GM18499 (cell line): ENCODE measurements around the gene EXOSC2.

Source experiments
- ATAC-seq: cut with Tn5 transposase; IDR thresholded peaks from one replicate; pipeline ENCODE4 v1.9.1; 2021; ENCODE audit warnings: moderate number of reproducible peaks; ENCODE audit not compliant: insufficient read depth, unreplicated experiment

EXOSC2 gene

DNA sequence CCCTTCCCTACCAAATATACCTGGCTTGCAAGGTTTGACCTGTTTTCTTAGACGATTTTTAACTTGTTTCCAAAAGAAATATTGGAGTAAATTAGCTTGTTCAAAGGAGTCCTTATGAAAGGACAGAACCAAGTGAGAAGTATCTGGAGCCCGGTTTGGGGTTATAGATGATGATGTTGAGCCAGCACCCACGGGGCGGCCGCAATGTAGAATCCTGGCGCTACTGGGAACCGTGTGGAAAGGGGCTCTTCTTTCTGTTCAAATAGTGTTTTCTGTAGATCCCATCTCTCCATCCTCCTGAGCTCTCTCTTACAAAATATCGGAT, 517 bp upstream of the EXOSC2 start:
- no peak for ATAC-seq

DNA sequence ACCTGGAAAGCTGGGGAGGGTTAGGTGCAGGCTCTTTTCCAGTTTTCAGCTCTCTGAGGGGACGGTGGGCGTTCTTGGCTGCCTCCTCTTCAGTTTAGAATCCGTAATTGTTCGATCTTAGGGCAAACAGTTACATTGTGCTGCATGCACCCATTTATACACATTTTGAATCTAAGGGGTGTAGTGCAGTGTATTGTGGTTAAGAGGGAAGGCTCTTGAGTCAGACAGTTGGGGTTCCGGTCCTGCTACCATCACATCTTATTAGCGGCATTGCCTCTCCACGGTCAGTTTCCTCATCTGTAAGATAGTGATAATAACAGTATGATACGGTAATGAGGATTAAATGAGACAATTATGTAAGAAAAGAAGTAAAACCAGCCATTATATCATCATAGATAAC, 625 bp downstream of the EXOSC2 start:
- ATAC-seq: no peak

DNA sequence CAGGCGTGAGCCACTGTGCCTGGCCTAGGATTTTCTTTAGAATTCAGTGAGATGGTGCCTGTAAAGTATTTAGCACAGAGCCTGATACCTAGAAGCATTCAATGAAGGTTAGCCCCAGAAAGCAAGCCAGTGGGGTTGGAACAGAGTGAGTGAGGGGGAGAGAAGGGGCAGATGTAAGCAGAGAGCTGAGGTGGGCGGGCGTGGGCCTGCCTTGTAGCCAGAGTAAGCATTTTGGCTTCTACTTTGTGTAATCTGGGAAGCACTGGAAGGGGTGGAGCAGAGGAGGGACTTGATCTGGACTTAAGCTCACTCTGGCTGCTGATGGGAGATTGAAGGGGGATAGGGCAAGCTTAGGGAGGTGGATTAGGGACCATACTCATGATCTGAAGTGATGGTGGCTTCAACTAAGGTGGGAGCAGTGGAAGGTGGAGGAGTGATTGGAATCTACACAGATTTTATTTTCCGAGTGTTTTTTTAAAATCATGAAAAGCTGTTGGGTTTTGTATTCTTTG, 2.6 kb downstream of the EXOSC2 start:
- no peak for ATAC-seq

DNA sequence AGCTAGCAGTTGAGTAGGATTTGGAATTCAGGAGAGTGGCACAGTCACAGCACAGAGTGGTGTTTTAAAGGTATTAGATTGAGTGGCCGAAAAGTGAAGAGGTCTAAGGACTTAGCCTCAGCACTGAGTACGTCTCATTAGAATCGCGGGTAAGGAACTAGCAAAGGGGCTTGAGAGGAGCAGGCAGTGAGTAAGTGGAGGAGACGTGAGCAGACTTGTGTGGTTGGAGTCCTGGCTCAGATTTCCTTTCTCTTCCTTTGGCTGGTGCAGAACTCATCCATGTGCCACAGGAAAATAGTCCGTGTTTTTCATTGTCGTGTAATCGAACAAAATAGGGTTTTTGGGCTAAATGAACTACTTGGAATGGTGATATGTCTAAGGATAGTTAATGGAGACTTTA, 3.4 kb downstream of the EXOSC2 start:
- ATAC-seq: no peak

DNA sequence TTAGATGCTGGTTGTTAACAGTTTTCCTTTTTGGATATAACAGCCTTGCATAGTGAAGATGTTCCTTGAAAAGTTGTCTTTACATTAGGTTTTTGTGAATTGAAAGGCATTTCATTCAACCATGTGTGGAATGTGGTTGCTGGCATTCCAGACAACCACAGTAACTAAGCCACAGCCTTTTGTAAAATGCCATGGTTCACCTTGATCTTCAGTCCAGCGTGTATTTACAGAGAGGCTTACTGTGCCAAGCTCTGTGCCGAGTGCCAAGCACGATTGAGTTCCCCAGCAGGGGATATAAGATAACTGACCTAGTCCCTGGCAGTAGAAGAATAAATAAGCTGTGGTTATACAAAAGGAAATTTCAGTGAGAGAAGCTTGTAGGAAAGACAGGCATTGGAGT, 4.9 kb downstream of the EXOSC2 start:
- no peak for ATAC-seq

DNA sequence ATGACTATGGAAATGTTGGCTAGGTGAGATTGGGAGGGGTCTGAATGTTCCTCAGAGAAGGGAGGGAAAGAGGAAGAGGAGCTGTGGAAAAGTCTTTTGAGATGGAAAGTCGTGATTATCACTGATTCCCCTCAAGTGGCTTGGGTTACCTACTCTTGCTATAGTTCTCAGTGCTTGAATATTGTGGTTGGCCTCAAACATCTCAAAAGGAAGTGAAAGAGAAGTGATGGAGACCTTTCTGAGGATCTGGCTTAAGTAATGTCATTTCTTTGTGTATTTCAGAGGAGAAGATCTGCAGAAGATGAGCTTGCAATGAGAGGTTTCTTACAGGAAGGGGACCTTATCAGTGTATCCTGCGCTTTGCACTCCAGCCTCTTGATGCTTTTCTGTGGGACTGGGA, 5.5 kb downstream of the EXOSC2 start:
- no peak for ATAC-seq

DNA sequence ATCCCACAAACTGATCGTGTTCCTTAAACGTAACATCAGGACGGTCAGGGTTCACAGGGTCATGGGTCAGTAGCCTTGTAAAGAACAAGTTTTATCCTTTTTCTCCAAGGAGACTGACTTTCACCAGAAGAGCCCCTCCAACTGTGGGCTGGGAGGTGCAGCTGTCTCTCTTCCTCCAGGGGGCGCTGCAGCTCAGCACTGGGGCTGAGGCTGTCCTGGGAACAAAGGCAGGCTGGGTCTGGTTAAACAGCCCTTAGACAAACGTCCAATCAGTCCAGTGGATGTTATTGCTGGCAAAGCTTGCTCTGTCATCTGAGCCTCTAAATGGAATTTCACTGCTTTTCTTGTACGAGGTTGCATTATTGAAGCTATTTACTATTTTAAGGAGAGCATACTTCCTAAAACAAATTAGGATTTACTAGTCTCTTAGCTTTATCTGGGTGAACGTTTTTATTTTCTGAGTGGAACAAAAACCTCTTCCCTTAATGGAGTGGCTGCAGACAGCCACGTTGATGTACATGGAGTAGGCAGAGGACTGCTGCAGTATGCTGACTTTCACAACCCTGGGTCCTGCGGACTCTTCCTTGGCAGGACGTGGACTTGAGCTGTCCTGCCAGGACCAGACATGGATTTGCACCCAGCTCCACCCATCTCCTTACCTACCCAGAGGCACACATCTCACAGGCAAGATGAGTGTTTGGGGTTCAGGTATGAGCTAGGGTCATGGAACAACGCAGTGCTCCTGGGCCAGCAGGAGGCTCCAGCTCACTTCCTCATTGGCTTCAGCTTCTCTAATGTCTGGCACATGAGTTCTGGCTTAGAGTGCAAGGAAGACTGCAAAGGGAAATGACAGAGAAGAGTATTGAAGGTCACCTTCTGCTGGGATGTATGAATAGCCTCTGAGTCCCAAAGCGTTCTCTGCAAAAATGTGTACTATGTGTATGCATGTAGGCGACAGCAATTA, 7.8 kb downstream of the EXOSC2 start:
- no peak for ATAC-seq

DNA sequence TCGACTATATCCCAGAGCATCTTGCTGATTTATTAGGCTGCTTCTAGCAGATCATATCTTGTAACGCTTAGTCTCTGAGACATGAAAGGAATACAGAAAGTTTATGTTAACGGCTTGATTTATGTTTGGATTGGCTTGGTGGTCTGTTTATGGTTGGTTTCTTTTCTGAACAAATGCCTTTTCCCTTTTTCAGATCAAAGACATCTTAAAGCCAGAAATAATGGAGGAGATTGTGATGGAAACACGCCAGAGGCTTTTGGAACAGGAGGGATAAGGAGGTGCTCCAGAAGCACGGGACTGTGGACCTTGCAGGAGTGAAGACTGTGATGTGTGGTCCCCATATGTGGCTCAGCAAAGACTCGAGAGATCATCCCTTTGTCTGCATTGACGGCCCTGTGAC, 9.9 kb downstream of the EXOSC2 start:
- no peak for ATAC-seq

DNA sequence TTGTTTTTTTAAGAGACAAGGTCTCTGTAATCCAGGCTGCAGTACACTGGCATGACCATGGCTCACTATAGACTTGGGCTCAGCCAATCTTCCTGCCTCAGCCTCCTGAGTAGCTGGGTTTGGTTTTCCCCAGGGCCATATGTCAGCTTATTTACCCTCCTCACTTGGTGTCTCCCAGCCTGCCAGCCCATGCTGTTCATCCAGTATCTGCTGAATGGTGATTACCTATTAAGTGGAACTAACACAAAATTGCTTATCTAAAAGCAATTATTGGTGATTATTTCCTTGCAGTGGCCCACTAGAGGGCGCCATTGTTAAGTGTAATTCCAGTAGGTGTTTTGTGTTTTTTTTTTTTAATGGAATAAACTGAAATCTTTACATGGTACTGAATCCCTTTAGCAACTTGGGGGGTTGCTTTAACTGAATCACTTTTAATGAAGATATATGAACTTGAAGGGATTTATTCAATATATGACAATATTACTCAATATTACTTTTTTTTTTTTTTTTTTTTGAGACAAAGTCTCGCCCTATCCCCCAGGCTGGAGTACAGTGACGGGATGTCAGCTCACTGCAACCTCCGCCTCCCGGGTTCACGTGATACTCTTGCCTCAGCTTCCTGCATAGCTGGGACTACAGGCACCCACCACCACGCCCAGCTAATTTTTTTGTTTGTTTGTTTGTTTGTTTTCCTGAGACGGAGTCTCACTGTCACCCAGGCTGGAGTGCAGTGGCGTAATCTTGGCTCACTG, 13.8 kb downstream of the EXOSC2 start:
- no peak for ATAC-seq

DNA sequence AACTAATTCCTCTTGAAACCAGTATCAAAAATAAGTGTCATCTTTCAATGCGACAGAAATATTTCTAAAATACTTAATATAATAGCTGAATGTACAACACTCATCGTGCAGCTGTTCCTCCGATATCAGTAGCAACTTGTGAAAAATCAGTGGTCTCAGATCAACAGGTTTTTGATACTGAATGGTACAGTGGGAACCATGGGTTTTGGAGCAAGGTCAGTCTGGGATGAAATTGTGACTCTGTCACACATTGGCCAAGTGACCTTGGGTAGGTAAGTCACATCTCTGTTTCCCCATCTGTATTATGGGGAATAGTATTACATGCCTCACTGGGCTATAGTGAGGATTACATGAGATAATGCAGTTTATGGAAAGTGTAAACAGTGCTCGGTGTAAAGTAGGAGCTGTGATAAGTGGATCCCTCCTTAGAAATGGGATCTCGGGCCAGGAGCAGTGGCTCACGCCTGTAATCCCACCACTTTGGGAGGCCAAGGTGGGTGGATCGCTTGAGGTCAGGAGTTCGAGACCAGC, 17.3 kb downstream of the EXOSC2 start:
- no peak for ATAC-seq

DNA sequence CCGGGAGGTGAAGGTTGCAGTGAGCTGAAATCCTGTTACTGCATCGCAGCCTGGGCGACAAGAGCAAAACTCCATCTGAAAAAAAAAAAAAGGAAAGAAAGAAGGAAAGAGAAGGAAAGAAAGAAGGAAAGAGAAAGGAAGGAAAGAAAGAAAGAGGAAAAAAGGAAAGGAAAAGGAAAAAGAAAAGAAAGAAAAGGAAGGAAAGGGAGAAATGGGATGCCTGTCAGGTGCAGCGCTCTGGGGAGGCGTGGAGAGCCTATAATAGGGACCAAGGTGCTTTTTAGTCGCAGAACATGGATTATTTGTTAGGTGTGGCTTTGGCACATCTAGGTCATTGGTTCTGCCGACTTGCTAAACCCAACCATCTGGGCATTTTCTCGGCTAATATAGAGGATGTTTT, 17.9 kb downstream of the EXOSC2 start:
- ATAC-seq: no peak

DNA sequence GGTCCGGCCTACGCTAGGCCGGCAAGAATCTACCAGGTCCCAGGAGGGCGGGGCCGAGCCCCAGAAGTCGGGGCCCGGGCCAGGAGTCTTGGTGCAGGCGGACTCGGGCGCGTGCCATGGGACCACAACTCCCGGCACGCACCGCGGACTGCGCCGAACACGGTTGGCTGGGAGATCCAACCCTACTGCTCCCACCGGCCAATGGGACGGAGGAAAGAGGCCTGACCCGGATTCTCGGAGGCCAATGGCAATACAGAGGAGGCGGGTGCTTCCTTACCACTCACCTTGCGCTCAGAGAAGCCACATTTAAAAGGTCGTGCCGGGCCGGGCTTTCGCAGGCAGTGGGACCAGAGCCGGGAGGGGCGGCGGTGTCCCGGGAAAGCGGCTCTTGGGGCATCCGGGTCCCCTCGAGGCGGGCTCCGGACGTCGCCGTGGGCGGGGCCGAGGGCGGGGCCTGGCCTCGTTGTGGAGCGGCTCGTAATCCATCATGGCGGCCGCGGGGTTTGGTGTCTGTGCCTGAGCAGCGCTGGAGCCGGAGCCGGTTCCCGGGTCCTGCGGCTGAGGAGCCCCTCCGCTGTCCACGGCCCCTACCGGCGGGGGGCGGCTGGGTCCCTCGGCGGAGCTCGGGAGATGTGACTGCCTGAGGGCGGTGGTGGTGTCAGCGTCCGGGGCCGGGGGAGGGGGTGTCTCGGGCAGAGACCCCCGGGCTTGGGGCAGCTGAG, 19.1 kb downstream of the EXOSC2 start:
- ATAC-seq: peak; percentile 93

DNA sequence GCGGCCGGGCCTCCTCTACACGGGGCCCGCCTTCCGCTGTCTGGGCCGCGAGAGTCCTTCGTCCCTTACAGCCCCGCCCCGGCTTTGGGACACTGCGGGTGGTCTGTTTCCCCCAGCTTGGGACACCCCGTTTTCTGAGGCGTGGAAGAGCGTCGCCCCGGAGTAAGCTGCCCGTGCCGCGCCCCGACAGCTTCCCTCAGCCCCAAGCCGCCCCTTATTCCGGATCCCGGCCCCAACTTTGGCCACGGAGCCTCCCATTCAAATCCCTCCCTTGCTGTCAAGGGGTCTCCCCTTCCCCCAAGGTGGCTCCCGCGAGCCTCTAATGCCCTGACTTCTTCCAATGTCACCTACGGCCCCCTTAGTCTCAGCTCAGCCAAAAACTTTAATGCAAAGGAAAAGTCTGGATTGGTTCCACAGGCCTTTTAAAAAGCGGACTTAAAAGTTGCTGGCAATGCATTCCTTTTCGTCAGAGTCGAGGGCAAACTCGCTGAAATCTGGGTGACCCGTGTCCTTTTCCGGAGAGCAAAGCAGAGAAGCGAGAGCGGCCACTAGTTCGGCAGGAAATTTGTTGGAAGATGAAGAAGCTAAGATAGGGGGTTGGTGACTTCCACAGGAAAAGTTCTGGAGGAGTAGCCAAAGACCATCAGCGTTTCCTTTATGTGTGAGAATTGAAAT, 19.8 kb downstream of the EXOSC2 start:
- no peak for ATAC-seq

DNA sequence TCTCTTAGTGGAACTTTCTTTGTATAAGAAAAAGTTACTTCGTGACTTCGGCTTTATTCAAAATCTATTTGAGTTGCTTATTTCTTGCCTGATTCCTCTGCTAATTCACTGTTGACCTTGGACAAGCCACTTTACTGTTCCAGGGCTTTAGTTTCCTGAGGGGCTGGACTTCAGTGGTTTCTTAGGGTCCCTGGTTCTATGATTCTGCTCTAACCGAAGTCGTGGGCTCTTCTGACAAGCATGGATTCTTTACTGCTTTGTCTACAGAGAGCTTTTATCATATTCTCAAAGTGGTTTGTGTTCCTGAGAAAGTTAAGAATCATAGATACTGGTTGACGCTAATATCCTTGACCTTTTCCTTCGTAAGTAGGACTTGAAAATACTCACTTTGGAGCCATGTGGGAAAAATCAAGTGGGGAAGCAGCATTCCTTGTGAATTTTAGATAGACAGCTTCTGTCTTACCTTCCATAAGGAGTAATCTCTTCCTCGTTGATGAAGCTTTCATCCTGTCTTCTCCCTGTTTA, 21.1 kb downstream of the EXOSC2 start:
- ATAC-seq: no peak

DNA sequence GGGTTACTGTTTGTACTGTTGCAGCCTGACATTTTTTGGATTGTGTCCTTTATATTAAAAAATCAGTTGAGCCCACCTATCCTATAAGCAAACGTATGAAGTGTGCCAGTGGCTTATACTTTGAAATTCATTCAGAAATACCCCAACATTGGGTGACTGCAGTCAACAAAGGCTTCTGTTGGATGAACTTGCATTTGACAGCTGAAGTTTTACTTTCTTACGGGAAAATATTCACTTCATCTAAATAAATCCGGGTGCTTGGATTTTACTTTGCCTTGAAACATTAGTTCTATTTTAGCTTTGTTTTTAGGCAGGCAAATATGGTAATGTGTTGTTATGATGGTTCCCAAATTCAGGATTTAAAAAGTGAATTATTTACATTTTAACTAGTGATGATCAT, 21.7 kb downstream of the EXOSC2 start:
- ATAC-seq: no peak

DNA sequence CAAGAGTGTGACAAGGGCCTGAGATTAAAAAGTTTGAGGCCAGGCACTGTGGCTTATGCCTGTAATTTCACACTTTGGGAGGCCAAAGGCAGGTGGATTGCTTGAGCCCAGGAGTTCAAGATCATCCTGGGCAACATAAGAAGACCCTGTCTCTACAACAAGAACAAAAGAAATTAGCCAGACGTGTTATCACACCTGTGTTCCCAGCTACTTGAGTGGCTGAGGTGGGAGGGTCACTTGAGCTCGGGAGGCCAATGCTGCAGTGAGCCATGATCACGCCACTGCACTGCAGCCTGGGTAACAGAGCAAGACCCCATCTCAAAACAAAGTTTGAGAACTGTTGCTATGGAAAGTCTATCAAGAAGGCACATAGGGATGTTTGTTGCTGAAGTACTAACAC, 25.0 kb downstream of the EXOSC2 start:
- ATAC-seq: no peak

DNA sequence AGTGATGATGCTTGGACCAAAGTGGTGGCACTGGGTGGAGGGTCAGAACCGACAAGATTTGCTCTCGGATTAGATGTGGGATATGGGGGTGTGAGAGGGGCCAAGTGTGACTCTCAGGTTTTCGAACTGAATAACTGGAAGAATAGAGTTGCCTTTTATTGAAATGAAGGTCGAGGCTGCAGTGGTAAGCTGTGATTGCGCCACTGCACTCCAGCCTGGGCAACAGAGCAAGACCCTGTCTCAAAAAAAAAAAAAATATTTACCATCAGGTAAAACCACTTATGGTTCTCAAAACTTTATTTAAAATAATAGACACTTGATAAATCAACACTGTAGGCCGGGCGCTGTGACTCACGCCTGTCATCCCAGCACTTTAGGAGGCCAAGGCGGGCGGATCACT, 27.2 kb downstream of the EXOSC2 start:
- ATAC-seq: no peak

DNA sequence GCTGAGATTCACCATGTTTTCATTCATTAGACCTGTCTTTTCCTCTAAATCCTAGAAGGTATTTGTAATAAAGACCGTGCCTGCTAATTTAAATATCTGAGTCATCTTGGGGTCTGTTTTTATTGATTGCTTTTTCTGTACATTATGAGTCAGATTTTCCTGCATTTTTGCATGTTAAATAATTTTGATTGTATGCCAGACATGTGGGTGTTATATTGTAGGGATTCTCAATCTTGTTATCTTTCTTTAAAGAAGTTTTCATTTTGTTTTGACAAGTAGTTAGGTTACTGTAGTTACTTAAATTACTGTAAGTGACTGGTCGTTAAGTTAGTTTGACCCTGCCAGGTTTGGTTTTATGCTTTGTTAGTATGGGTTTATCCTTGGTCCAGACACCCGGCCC, 35.1 kb downstream of the EXOSC2 start:
- no peak for ATAC-seq

DNA sequence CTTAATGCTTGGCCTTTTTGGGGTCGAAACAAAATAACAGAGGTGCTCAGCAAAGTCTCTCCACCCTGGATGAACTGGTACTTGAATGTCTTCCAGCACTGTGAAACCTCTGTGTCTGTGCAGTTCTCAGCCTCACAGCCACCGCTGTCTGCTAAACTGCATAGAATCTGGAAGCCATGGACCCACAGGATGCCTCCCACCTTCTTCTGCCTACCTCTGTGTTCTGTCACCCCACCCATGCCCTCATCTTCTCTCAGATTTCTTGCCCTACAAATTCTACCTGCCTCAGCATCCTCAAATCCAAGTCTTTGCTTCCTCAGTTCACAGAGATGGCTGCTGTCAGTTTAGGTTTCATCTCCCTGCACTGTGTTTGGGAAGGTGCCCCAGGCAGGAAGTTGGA, 35.6 kb downstream of the EXOSC2 start:
- no peak for ATAC-seq

DNA sequence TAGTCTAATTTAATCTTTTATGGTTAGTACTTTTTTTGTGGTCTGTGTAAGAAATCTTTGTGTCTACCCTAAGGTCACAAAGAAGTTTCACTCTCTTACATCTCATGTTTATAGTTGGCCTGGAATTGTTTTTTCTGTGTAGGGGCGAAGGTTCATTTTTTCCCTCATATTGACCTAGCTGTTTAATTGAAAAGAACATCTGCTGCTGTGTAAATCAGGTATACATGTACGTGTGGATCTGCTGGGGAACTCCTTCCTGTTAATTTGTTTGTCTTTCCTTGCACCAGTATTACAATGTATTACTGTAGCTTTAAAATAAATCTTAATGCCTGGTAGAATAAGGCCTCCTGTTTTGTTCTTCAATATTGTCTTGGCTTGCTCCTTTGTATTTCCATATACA, 37.8 kb downstream of the EXOSC2 start:
- no peak for ATAC-seq
